HG02678 (cell line): ENCODE results near the gene HYI.
"Not testable (repeated sequence)": the region's sequence is repeated elsewhere in the genome, so short reads cannot be mapped to it uniquely, and the experiment has no call there.

ENCODE experiments used
- ATAC-seq: cut with Tn5 transposase; IDR thresholded peaks from one replicate; pipeline ENCODE4 v1.9.1; 2021; ENCODE audit warnings: mild to moderate bottlenecking, moderate library complexity; ENCODE audit not compliant: unreplicated experiment

HYI gene

DNA sequence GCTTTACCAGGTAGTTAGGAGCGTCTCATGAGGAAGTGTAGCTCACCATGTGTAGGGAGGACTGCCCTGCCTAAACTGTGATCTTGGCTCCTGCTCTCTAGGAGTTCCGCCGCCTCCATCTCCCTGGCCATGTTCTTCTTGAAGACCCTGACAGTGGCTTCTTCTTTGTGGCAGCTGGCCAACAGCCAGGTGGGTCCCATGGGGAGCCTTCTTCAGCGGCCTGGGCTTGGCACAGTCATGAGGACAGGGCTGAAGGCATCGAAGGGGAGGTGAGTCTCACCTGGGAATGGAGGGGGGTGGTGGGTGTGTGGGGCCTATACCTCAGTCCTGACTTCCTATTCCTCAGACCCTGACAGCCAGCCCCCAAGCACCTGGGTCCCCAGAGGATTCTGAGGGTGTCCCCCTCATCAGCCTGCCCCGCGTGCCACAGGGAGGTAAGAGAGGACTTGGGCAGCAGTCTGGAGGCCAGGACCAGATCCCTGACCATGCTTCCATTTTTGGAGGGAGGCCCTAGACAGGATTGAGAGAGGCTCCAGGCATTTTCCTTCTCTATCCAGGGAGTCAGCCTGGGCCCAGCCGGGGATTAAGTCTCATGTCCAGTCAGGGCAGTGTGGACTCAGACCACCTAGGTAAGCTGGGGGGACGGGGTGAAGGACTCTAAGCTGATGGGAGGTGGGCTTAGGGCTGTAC is 21.4 kb downstream of the HYI start:
- ATAC-seq, result no peak

DNA sequence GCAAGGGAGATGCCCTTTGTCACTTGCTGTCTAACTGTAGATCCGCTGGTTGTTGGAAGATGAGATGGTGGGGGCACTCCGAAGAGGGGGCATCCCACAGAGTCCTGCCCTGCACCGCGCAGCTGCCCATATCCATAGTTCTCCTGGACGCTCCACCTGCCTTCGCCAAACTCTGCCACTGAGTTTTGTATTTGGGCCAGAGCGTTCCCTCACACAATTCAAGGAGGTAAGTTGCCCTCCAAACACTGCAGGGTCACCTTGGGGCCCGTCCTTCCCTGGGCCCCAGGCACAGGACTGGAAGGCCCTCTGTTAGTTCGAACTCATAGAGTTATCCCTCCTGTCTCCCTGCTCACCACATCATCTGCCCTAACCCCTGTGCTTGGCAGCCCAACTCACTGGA is 22.1 kb downstream of the HYI start:
- no peak for ATAC-seq

DNA sequence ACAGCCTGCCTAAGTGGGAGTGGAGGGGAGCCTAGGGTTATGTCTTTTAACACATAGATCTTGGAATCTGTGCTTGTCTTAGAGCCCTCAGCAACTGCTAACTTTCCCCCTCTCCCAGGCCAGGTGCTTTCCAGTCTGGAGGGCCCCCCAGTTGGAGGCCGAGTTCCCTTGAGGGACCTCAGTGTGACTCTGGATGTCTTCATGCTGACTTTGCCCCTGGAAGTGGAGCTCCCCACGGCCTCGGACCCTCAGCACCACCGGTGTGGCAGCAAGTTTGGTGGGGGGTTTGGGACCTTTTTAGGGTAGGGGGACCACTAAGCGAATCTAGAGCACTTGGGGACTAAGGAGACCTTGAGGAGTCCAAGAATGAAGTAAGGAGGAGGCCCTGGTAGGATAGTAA is 22.9 kb downstream of the HYI start:
- ATAC-seq, result no peak

DNA sequence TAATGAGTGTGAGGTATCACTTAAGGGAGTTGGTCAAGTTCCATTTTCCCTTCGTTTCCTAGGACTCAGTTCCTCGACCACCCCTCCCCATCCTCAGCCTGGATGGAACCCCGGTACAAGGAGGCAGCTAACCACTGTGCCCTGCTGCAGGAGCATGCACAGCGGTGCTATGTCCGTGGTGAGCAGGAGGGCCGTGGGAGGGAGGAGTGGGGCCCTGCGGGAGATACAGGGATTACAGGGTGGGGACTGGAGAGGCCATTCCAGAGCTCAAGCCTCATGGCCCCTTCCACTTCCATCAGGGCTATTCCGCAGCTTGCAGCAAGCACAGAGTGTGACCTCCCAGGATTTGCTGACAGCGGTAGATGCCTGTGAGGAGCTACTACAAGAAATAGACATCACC is 25.8 kb downstream of the HYI start:
- ATAC-seq, result no peak

DNA sequence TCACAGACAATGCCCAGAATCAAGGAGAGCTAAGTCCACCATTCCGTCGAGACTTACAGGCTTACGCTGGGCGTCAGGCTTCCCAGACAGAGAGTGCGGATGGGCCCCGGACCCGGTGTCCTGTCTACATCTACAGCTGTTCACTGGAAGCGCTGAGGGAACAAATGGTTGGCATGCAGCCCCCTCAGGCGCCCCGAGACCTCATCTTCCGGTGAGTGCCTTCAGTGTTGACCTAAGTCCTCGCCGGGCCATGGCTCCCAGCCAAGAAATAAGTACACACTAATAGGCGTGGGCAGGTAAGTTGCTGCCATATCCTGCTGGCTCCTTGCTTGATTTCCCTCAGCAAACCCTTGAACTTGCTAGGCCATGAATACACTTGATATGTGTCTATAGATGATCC is 26.2 kb downstream of the HYI start:
- ATAC-seq, result no peak

DNA sequence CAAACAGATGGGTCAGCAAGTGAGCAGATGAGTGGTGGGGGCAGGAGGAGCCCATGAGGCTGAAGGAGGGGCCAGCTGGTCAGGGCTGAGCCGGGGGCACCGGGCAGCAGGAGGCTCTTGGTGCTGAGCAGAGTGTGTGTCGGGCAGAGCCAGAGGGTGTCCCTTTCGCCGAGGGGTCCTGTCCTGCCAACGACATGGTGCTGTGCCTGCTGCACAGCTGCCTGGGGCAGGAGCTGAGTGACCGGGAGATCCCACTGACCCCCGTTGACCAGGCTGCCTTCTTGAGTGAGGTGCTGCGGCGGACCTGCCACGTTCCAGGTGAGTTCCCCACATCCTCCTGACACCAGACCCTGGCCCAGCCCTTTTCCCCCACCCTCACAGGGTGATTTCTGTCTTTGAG is 27.5 kb downstream of the HYI start:
- ATAC-seq, result no peak

DNA sequence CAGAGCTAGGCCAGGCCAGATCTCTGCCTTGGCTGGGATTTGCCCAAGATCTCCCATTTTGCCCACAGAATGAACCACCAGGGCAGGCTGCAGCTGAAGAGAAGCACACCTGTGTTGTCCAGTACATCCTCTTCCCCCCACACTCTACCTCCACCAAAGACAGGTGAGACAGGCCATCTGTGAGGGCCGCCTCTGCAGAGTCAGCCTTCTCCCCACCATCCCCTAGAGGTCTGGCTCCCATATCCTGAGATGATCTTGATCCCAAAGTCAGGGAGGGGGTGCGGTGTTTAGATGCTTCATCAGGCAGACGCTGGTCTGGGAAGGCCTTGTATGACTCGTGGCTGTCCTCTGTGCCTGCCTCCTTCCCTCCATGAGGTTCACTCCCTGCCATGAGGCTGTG is 28.7 kb downstream of the HYI start:
- no peak for ATAC-seq

DNA sequence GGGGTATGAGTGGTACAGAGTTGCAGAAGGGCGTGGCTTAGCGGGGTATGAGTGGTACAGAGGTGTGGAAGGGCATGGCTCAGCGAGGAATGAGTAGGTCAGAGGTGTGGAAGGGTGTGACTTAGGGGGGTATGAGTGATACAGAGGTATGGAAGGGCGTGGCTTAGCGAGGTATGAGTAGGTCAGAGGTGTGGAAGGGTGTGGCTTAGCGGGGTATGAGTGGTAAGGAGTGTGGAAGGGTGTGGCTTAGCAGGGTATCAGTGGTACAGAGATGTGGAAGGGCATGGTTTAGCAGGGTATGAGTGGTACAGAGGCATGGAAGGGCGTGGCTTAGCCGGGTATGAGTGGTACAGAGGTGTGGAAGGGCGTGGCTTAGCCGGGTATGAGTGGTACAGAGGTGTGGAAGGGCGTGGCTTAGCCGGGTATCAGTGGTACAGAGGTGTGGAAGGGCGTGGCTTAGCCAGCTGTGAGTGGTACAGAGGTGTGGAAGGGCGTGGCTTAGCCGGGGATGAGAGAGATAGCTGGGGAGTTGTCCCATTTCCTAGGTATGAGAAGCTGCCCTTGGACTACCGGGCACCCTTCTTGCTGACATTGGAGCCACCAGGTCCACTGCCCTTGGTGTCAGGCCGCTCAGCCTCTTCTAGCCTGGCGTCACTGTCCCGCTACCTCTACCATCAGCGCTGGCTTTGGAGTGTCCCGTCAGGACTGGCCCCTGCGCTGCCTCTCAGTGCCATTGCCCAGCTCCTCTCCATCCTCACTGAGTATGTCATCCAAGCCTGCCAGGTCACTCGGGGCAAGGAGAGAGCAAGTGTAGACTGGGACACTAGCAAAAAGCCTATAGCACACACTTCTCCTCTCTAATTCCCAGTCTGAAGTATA is 29.8 kb downstream of the HYI start:
- no peak for ATAC-seq

DNA sequence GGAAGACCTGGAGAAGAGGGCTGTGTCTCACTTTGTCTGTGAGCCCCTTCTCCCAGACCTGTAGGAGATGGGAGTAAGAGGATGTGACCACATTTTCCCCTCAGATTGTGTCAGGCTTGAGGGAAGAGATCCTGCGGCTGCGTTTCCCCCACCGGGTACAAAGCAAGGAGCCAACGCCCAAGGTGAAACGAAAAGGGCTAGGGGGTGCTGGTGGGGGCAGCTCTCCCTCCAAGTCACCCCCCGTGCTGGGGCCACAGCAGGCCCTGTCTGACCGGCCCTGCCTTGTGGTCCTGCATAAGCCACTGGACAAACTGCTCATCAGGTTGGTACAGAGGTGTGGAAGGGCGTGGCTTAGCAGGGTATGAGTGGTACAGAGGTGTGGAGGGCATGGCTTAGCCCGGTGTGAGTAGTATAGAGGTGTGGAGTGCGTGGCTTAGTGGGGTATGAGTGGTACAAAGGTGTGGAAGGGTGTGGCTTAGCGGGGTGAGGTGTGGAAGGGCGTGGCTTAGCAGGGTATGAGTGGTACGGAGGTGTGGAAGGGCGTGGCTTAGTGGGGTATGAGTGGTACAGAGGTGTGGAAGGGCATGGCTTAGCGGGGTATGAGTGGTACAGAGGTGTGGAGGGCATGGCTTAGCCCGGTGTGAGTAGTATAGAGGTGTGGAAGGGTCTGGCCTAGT is 30.6 kb downstream of the HYI start:
- no peak for ATAC-seq

DNA sequence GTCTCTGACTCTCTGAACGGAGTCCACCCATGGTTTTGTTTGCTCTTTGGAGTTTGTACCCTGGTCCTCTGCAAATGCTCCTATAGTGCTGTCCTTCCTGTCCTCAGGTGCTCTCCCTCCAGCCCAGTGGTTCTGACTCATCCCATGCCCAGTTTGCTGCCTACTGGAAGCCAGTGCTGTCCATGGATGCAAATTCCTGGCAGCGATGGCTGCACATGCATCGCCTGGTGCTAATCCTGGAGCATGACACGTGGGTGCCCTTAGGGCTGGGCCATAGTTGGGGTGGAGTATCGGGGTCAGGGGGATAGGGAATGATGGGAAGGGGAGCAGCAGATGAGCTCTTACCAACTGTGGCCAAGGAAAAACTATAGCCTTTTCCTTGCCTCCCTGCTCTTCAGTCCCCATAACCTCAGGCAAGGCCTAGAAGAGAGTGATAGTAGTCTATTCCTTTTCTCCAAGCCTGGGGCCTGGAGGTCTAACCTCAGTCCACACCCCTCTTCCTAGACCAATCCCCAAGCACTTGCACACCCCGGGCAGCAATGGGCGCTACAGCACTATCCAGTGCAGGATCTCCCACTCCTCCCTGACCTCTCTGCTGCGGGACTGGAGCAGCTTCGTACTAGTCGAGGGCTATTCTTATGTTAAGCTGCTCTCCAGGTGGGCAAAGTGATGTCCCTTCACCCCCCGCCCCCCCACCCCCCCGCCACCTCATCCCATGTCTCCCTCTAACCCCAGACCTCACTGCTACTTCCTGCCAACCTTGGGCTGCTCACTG is 31.6 kb downstream of the HYI start:
- no peak for ATAC-seq

DNA sequence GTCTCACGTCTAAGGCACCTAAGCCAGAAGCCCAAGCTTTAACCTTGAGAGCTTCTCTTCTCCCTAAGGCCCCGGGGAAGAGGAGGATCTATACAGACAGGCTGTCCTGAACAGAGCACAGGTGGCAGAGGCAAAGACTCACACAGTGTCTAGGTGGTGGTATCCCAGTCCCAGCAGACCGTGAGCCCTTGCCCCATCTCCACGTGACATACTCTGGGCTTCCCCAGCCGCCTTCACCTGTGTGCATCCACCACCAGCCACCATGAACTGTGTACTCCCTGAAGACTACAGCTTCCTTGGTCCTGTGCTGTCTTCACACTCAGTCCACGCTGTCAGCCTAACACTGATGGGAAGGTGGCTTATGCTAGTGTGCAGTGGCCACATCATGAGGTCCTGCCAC is 32.3 kb downstream of the HYI start:
- ATAC-seq, result no peak

DNA sequence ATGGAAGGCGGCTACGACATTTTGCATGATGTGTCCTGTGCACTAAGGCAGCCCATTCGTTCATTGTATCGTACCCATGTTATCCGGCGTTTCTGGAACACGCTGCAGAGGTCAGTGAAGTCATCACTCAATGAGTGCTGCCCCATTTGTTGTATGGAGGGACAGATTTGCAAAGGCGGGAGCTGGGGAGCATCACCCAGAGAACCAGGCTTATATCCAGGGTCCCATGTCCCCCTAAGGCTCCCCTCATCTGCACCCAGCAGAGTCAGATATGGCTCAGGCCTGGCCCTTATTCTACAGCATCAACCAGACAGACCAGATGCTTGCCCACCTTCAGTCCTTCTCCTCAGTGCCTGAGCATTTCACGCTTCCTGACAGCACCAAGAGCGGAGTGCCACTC is 32.9 kb downstream of the HYI start:
- ATAC-seq, result no peak

DNA sequence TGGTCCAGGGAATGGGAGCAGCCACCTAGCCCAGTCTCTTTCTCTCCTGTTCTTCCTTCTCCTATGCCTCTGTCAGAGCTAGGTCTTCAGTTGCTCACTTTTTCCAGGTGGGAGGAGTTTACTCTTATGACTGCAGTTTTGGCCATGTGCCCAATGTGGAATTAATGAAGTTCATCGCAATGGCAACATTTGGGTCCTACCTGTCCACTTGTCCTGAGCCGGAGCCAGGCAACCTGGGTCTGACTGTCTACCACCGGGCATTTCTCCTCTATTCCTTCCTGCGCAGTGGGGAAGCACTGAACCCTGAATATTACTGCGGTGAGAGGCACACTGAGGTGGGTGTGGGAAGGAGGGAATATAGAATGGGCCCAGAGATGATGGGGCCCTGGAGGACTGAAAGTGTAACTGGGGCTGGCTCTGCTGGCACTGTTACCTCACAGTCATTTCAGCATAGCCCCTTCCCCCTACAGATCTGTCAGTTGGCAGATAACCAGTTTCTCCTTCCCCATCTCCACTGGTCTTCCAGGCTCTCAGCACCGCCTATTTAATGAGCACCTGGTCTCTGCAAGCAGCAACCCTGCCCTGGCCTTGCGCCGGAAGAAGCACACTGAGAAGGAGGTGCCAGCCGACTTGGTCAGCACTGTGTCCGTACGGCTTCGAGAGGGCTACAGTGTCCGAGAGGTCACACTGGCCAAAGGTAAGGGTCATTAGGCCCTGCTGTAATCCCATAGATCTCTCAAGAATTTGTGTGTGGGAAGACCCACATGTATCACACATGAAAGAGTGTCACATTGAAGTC is 33.9 kb downstream of the HYI start:
- ATAC-seq, result no peak

DNA sequence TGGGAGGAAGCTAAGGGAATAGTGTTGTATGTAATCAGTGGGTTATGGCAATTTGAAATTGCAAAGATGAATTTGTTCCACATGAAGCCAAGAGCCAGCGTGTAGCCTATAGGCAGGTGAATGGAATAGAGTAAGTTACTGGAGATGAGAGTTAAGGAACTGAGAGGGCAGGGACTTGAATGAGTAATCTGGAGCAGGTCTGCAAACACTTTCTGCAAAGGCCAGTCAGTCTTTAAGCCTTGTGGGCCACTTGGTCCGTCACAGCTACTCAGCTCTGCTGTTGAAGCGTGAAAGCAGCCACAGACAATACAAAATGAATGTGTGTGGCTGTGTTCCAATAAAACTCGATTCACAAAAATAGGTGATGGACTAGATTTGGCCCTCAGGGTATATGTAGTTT is 34.9 kb downstream of the HYI start:
- no peak for ATAC-seq

DNA sequence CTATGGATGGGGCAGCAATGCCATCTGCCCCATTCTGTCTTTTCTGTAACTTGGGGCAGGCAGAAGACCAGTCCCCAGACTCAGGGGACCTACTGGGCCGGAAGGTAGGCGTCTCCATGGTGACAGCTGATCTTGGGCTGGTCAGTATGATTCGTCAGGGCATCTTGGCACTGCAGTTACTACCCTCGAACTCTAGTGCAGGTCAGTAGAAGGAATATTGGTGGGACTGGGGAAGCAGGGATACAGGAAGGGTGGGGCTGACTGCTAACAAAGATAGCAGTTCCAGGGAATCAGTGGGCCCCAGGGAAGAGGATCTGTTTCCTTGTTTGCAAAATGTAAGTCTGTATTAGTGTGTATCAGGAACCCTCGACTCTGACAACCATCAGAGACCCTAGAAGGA is 37.8 kb downstream of the HYI start:
- ATAC-seq, result no peak

DNA sequence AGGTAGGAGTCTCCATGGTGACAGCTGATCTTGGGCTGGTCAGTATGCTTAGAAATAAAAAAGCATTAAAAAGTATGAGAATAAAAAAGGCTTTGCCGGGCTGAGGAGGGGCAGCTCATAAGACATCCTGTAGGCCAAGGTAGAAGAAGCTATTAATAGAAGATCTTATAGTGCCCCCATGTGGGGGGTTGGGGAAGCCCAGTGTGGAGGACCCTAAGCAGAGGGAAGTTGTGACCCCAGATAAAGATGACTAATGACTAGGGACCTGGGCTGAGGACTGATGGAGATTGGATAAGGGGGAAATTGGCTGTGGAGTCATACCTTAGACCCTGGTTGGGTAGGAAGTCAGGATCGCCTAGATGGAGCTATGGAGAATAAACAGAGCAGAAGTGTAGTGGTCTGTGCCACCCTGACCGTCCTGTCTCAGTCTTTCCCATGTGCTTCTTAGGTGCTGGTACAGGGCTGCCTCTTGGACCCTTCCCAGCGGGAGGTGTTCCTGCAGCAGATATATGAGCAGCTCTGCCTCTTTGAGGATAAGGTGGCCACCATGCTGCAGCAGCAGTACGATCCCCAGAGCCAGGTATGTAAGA is 39.0 kb downstream of the HYI start:
- no peak for ATAC-seq

DNA sequence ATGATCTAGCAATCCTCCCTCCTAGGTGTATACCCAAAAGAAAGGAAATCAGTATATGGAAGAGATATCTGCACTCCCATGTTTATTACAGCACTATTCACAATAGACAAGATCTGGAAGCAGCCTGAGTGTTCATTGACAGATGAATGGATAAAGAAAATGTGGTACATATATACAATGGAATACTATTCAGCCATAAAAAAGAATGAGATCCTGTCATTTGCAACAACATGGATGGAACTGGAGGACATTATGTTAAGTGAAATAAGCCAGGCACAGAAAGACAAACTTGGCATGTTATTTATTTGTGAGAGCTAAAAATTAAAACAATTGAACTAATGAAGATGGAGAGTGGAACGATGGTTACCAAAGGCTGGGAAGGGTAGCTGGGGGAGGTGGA is 40.3 kb downstream of the HYI start:
- not testable (repeated sequence) for ATAC-seq

DNA sequence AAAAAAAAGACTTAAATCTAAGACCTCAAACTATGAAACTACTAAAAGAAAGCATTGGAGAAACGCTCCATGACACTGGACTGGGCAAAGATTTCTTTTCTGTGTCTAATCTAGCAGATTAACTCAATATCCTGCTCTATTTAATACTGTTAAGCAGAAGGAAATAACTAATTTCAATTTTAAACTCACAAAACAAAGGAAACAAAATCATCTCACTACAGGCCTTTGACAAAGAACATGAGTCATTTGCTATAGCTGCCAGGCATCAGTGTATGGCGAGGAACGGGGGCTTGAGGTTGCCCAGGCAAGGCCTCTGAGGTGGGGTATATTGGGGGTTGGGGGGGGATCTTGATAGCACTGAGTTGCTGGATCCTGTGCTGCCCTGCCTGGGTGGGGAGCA is 43.2 kb downstream of the HYI start:
- ATAC-seq, result no peak

DNA sequence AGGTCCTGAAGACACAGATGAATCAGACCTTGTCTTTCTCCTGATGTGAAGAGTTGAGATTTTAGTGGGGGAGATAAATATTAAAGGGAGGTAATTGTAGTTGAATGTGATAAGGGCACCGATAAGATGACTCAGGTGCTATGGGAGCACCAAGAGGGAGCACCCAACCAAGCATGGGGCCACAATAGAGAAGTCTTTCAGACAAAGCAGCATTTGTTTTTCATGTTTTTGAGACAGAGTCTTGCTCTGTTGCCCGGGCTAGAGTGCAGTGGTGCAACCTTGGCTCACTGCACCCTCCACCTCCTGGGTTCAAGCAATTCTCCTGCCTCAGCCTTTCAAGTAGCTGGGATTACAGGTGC is 47.9 kb downstream of the HYI start:
- ATAC-seq, result no peak

DNA sequence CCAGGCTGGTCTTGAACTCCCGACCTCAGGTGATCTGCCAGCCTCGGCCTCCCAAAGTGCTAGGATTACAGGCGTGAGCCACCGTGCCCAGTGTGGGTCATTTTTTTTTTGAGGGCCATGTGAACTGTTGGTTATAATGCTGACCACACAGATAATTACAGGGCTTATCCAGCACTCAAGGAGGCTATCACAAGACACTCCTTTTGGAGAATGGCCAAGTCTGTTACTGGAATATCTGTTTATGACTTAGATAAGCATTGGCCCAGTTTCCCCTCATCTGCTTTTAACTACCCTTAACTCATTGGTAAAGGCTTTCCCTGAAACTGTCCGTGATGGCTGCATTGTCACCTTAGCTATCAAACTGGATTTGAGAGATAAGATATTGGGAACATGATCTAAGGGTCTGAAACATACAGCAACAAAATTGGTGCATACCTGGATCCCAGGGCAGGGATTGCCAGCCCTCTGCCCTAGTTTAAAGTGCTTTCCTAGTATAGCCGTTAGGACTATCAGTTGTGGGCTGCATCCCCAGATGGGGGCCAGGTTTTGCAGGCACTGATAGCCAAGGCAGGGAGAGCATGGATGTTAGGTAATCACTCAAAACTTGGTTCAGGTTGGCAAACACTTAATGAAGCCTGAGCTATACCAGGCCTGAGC is 48.4 kb downstream of the HYI start:
- ATAC-seq, result no peak
